ENCODE results near the gene PCNX2.

DNA sequence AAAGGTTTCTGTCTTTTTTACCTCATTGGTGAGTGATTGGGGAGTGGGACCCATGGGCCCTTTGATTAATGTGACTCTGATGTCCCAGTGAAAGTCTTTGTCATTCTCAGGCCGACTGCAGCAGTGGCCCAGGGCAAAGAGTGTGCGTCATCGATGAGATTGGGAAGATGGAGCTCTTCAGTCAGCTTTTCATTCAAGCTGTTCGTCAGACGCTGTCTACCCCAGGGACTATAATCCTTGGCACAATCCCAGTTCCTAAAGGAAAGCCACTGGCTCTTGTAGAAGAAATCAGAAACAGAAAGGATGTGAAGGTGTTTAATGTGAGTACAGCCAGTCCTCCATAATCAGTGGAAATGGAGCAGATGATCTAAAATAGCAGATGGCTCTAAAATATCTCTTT is 325.7 kb downstream of the PCNX2 start:
- TF ChIP-seq ZFP3 (CRISPR knock-in tag; IDR thresholded peaks at IDR 0.05) (no peak), RARB (CRISPR knock-in tag; IDR thresholded peaks at IDR 0.05) (no peak), ESRRG (CRISPR knock-in tag; IDR thresholded peaks at IDR 0.05) (no peak), ZFP30 (CRISPR knock-in tag; IDR thresholded peaks at IDR 0.05) (no peak), OSR1 (CRISPR knock-in tag; IDR thresholded peaks at IDR 0.05) (no peak), ZNF70 (CRISPR knock-in tag; IDR thresholded peaks at IDR 0.05) (no peak), GLIS3 (CRISPR knock-in tag; IDR thresholded peaks at IDR 0.05) (no peak), TCF4 (CRISPR knock-in tag; IDR thresholded peaks at IDR 0.05; ENCODE audit: borderline replicate concordance) (no peak), ARNTL (CRISPR knock-in tag; IDR thresholded peaks at IDR 0.05; ENCODE audit: borderline replicate concordance, low read depth) (no peak)
- TF ChIP-seq, protein P1, sequence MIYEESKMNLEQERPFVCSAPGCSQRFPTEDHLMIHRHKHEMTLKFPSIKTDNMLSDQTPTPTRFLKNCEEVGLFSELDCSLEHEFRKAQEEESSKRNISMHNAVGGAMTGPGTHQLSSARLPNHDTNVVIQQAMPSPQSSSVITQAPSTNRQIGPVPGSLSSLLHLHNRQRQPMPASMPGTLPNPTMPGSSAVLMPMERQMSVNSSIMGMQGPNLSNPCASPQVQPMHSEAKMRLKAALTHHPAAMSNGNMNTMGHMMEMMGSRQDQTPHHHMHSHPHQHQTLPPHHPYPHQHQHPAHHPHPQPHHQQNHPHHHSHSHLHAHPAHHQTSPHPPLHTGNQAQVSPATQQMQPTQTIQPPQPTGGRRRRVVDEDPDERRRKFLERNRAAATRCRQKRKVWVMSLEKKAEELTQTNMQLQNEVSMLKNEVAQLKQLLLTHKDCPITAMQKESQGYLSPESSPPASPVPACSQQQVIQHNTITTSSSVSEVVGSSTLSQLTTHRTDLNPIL (CRISPR knock-in tag; IDR thresholded peaks at IDR 0.05; ENCODE audit: low read depth) = no peak
- TF ChIP-seq, protein P2, sequence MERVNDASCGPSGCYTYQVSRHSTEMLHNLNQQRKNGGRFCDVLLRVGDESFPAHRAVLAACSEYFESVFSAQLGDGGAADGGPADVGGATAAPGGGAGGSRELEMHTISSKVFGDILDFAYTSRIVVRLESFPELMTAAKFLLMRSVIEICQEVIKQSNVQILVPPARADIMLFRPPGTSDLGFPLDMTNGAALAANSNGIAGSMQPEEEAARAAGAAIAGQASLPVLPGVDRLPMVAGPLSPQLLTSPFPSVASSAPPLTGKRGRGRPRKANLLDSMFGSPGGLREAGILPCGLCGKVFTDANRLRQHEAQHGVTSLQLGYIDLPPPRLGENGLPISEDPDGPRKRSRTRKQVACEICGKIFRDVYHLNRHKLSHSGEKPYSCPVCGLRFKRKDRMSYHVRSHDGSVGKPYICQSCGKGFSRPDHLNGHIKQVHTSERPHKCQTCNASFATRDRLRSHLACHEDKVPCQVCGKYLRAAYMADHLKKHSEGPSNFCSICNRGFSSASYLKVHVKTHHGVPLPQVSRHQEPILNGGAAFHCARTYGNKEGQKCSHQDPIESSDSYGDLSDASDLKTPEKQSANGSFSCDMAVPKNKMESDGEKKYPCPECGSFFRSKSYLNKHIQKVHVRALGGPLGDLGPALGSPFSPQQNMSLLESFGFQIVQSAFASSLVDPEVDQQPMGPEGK (CRISPR knock-in tag; IDR thresholded peaks at IDR 0.05; ENCODE audit: borderline replicate concordance) = no peak
- TF ChIP-seq, protein P3, sequence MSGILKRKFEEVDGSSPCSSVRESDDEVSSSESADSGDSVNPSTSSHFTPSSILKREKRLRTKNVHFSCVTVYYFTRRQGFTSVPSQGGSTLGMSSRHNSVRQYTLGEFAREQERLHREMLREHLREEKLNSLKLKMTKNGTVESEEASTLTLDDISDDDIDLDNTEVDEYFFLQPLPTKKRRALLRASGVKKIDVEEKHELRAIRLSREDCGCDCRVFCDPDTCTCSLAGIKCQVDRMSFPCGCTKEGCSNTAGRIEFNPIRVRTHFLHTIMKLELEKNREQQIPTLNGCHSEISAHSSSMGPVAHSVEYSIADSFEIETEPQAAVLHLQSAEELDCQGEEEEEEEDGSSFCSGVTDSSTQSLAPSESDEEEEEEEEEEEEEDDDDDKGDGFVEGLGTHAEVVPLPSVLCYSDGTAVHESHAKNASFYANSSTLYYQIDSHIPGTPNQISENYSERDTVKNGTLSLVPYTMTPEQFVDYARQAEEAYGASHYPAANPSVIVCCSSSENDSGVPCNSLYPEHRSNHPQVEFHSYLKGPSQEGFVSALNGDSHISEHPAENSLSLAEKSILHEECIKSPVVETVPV (CRISPR knock-in tag; IDR thresholded peaks at IDR 0.05) = no peak
